Measurements from ENCODE around the gene CCDC126.

Gene CCDC126

DNA sequence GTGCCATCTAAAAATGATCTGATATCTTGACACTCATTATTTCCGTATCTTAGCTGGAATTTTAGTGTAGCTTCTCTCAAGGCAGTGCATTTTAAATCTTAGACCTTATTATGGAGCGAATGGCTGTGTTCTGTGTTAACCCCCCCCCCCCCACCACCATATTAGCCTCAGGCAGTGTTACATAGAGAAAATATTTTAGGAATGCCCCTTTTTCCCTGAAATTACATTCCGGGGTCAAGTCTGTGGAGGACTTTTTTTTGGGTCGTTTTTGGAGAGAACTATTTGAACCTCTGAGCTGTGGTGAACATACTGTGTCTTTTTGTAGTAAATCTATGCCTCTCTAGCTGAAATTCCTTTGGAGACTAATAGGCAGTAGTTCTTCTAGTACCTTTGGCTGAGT, 3.1 kb downstream of the CCDC126 start:
- Histone ChIP-seq H2AFZ (no peak overlapping the region), H3K4me1 (peaks cover 5% of the 10 kb centered on the region), H3K36me3 (ENCODE audit: control insufficient read depth, insufficient read depth, low read length) (no peaks in the 10 kb centered on the region), H3K79me2 (peaks cover 22% of the 10 kb centered on the region), H3K27ac (no peak overlapping the region), H3K9ac (no peak overlapping the region), H3K27me3 (ENCODE audit: control insufficient read depth, insufficient read depth, low read length) (no peaks in the 10 kb centered on the region), H3K4me2 (ENCODE audit: low read length) (no peak overlapping the region), H3K9me3 (ENCODE audit: control insufficient read depth, low read length) (no peaks in the 10 kb centered on the region), H3K4me3 (ENCODE audit: low read depth, low read length) (no peak overlapping the region)
- no peak for TF ChIP-seq CTCF (IDR thresholded peaks at IDR 0.05)

GRCh38 chr7:23603632-23604295, 6.6 kb downstream of the CCDC126 start:
- Histone ChIP-seq H3K4me2 (ENCODE audit: low read length) (no peak overlapping the region), H3K27me3 (ENCODE audit: control insufficient read depth, insufficient read depth, low read length) (no peaks in the 10 kb centered on the region), H3K4me1 (peaks cover 5% of the 10 kb centered on the region), H3K27ac (no peak overlapping the region), H3K79me2 (peaks cover 22% of the 10 kb centered on the region), H3K4me3 (ENCODE audit: low read depth, low read length) (no peak overlapping the region), H3K9me3 (ENCODE audit: control insufficient read depth, low read length) (no peaks in the 10 kb centered on the region), H3K9ac (no peak overlapping the region), H3K36me3 (ENCODE audit: control insufficient read depth, insufficient read depth, low read length) (no peaks in the 10 kb centered on the region), H2AFZ (no peak overlapping the region)
- TF ChIP-seq CTCF (IDR thresholded peaks at IDR 0.05), result no peak

DNA sequence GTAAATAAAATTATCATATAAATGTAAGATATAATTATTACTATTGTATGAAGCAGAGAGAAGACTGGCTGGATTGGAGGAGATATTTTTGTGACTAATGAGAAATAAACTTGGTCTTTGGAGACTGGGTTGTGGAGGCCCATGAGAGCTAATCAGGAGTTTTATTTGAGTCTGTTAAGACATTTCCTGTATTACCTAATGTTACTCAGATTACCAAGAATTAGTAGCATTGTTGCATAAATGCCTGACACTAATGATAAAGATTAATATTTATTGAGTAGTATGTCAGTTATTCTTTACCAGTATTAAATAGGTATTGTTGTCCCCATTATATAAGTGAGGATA, 7.1 kb downstream of the CCDC126 start:
- TF ChIP-seq CTCF (IDR thresholded peaks at IDR 0.05), result no peak

DNA sequence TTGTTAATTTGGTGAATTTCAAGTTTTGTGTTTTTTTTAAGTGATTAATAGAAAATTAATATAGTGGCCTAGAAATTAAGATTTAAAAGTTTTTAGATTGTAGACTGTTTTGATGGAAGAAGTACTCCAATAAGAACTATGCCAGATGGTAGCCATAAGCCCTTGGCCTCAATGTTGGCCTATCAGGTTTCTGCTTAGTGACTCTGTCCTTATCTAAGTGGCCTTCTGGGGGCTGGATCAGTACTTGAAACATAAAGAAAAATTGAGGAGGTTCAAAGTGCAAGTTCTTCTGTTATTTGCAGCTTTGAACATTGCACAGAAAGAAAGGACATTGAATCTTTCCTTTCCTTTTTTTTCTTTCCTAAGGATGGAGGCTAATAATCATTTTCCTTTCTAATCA, 9.9 kb downstream of the CCDC126 start:
- H3K27ac ChIP-seq, result no peak overlapping the region

More for the DNA sequence above, 7.1 kb downstream of the CCDC126 start:
- Histone ChIP-seq H3K4me3 (ENCODE audit: low read depth, low read length) (no peak overlapping the region), H3K27ac (no peak overlapping the region), H3K9ac (no peak overlapping the region), H3K27me3 (ENCODE audit: control insufficient read depth, insufficient read depth, low read length) (no peaks in the 10 kb centered on the region), H3K4me1 (peaks cover 5% of the 10 kb centered on the region), H3K36me3 (ENCODE audit: control insufficient read depth, insufficient read depth, low read length) (no peaks in the 10 kb centered on the region), H3K79me2 (peaks cover 20% of the 10 kb centered on the region), H3K4me2 (ENCODE audit: low read length) (no peak overlapping the region), H3K9me3 (ENCODE audit: control insufficient read depth, low read length) (no peaks in the 10 kb centered on the region), H2AFZ (no peak overlapping the region)

More for the DNA sequence above, 9.9 kb downstream of the CCDC126 start:
- Histone ChIP-seq H2AFZ (no peak overlapping the region), H3K9me3 (ENCODE audit: control insufficient read depth, low read length) (no peaks in the 10 kb centered on the region), H3K79me2 (peaks cover 4% of the 10 kb centered on the region), H3K4me1 (no peaks in the 10 kb centered on the region), H3K4me2 (ENCODE audit: low read length) (no peak overlapping the region), H3K4me3 (ENCODE audit: low read depth, low read length) (no peak overlapping the region), H3K27me3 (ENCODE audit: control insufficient read depth, insufficient read depth, low read length) (no peaks in the 10 kb centered on the region), H3K36me3 (ENCODE audit: control insufficient read depth, insufficient read depth, low read length) (no peaks in the 10 kb centered on the region), H3K9ac (no peak overlapping the region)
- TF ChIP-seq CTCF (IDR thresholded peaks at IDR 0.05), result no peak

Data from parathyroid adenoma (tissue), 2 donors.